HEK293 (cell line): Measurements from ENCODE around the gene LMNA.

Experiments used
- CTCF ChIP-seq: fragments of 450-650 bp; formaldehyde crosslinking; IDR thresholded peaks from 2 replicates; pipeline ENCODE4 v1.5.1; 2016; ENCODE audit warnings: missing biosample characterization, missing genetic modification characterization
- GLIS2 ChIP-seq: fragments of 450-650 bp; formaldehyde crosslinking; IDR thresholded peaks from 2 replicates; pipeline ENCODE4 v1.5.1; 2016; ENCODE audit warnings: missing biosample characterization, missing genetic modification characterization
- HIC1 ChIP-seq: fragments of 450-650 bp; formaldehyde crosslinking; IDR thresholded peaks from 2 replicates; pipeline ENCODE4 v1.5.1; 2016; ENCODE audit warnings: missing biosample characterization, missing genetic modification characterization
- IKZF3 ChIP-seq: fragments of 450-650 bp; IDR thresholded peaks from 2 replicates; pipeline ENCODE4 v1.5.0; 2018; ENCODE audit warnings: missing biosample characterization, mild to moderate bottlenecking, missing genetic modification characterization, moderate library complexity
- KLF17 ChIP-seq: fragments of 450-650 bp; formaldehyde crosslinking; IDR thresholded peaks from 2 replicates; pipeline ENCODE4 v1.5.1; 2016; ENCODE audit warnings: missing biosample characterization, missing genetic modification characterization
- KLF9 ChIP-seq: fragments of 450-650 bp; formaldehyde crosslinking; IDR thresholded peaks from 2 replicates; pipeline ENCODE4 v1.5.1; 2016; ENCODE audit warnings: missing biosample characterization, missing genetic modification characterization, low read depth
- OSR2 ChIP-seq: fragments of 450-650 bp; formaldehyde crosslinking; IDR thresholded peaks from 2 replicates; pipeline ENCODE4 v1.5.1; 2016; ENCODE audit warnings: missing biosample characterization, missing genetic modification characterization
- OVOL3 ChIP-seq: fragments of 450-650 bp; formaldehyde crosslinking; IDR thresholded peaks from 2 replicates; pipeline ENCODE4 v1.5.1; 2016; ENCODE audit warnings: missing biosample characterization, missing genetic modification characterization
- RBAK ChIP-seq: fragments of 450-650 bp; formaldehyde crosslinking; IDR thresholded peaks from 2 replicates; pipeline ENCODE4 v1.5.1; 2016; ENCODE audit warnings: missing biosample characterization, missing genetic modification characterization
- SP2 ChIP-seq: fragments of 450-650 bp; formaldehyde crosslinking; IDR thresholded peaks from 2 replicates; pipeline ENCODE4 v1.5.1; 2016; ENCODE audit warnings: missing biosample characterization, missing genetic modification characterization
- YY1 ChIP-seq: fragments of 450-650 bp; formaldehyde crosslinking; IDR thresholded peaks from 2 replicates; pipeline ENCODE4 v1.5.1; 2018; ENCODE audit warnings: missing biosample characterization, missing genetic modification characterization
- ZBTB10 ChIP-seq: fragments of 450-650 bp; formaldehyde crosslinking; IDR thresholded peaks from 2 replicates; pipeline ENCODE4 v1.5.1; 2016; ENCODE audit warnings: missing biosample characterization, missing genetic modification characterization
- ZBTB17 ChIP-seq: fragments of 450-650 bp; formaldehyde crosslinking; IDR thresholded peaks from 2 replicates; pipeline ENCODE4 v1.5.1; 2016; ENCODE audit warnings: missing biosample characterization, missing genetic modification characterization
- ZBTB20 ChIP-seq: fragments of 450-650 bp; formaldehyde crosslinking; IDR thresholded peaks from 2 replicates; pipeline ENCODE4 v1.5.1; 2016; ENCODE audit warnings: missing biosample characterization, missing genetic modification characterization
- ZBTB44 ChIP-seq: fragments of 450-650 bp; IDR thresholded peaks from 2 replicates; pipeline ENCODE4 v1.5.1; 2018; ENCODE audit warnings: missing biosample characterization, mild to moderate bottlenecking, missing genetic modification characterization
- ZFHX2 ChIP-seq: fragments of 450-650 bp; formaldehyde crosslinking; conservative IDR thresholded peaks from 2 replicates; pipeline ENCODE4 v1.5.1; 2016; ENCODE audit warnings: missing biosample characterization, missing genetic modification characterization
- ZIC2 ChIP-seq: fragments of 450-650 bp; formaldehyde crosslinking; IDR thresholded peaks from 2 replicates; pipeline ENCODE4 v1.5.1; 2016; ENCODE audit warnings: missing biosample characterization, missing genetic modification characterization
- ZNF114 ChIP-seq: fragments of 450-650 bp; formaldehyde crosslinking; IDR thresholded peaks from 2 replicates; pipeline ENCODE4 v1.5.0; 2017; ENCODE audit warnings: missing biosample characterization, missing genetic modification characterization
- ZNF121 ChIP-seq: fragments of 450-650 bp; formaldehyde crosslinking; IDR thresholded peaks from 2 replicates; pipeline ENCODE4 v1.5.1; 2016; ENCODE audit warnings: missing biosample characterization, missing genetic modification characterization
- ZNF138 ChIP-seq: fragments of 450-650 bp; formaldehyde crosslinking; IDR thresholded peaks from 2 replicates; pipeline ENCODE4 v1.5.1; 2016; ENCODE audit warnings: missing biosample characterization, missing genetic modification characterization, borderline replicate concordance
- ZNF274 ChIP-seq, 2 experiments: fragments of 200-500 bp in 1 of 2; fragments of 450-650 bp in 1 of 2; sonication (Bioruptor generic) in 1 of 2; formaldehyde crosslinking in 1 of 2; IDR thresholded peaks; 2 replicates each; pipeline versions ENCODE4 v1.5.1 to v1.6.1; 2014 to 2016; ENCODE audit warnings: borderline replicate concordance in 1 of 2, inconsistent platforms in 1 of 2, low read length in 1 of 2, missing biosample characterization in 1 of 2, missing genetic modification characterization in 1 of 2
- ZNF350 ChIP-seq: fragments of 450-650 bp; formaldehyde crosslinking; IDR thresholded peaks from 2 replicates; pipeline ENCODE4 v1.5.0; 2017; ENCODE audit warnings: missing biosample characterization, mild to moderate bottlenecking, missing genetic modification characterization
- ZNF366 ChIP-seq: fragments of 450-650 bp; formaldehyde crosslinking; conservative IDR thresholded peaks from 2 replicates; pipeline ENCODE4 v1.5.1; 2016; ENCODE audit warnings: missing biosample characterization, missing genetic modification characterization
- ZNF37A ChIP-seq: fragments of 450-650 bp; IDR thresholded peaks from 2 replicates; pipeline ENCODE4 v1.5.1; 2018; ENCODE audit warnings: missing biosample characterization, missing genetic modification characterization
- ZNF48 ChIP-seq: fragments of 450-650 bp; formaldehyde crosslinking; IDR thresholded peaks from 2 replicates; pipeline ENCODE4 v1.5.1; 2016; ENCODE audit warnings: missing biosample characterization, missing genetic modification characterization
- ZNF521 ChIP-seq: fragments of 450-650 bp; formaldehyde crosslinking; IDR thresholded peaks from 2 replicates; pipeline ENCODE4 v1.5.1; 2017; ENCODE audit warnings: missing biosample characterization, mild to moderate bottlenecking, missing genetic modification characterization
- ZNF560 ChIP-seq: fragments of 450-650 bp; formaldehyde crosslinking; IDR thresholded peaks from 2 replicates; pipeline ENCODE4 v1.5.1; 2017; ENCODE audit warnings: missing biosample characterization, missing genetic modification characterization, borderline replicate concordance
- ZNF571 ChIP-seq: fragments of 450-650 bp; formaldehyde crosslinking; IDR thresholded peaks from 2 replicates; pipeline ENCODE4 v1.5.0; 2017; ENCODE audit warnings: missing biosample characterization, missing genetic modification characterization
- ZNF600 ChIP-seq: fragments of 450-650 bp; formaldehyde crosslinking; IDR thresholded peaks from 2 replicates; pipeline ENCODE4 v1.5.1; 2016; ENCODE audit warnings: missing biosample characterization, missing genetic modification characterization
- ZNF677 ChIP-seq: fragments of 450-650 bp; IDR thresholded peaks from 2 replicates; pipeline ENCODE4 v1.5.0; 2018; ENCODE audit warnings: missing biosample characterization, mild to moderate bottlenecking, missing genetic modification characterization, moderate library complexity
- ZNF830 ChIP-seq: fragments of 450-650 bp; IDR thresholded peaks from 2 replicates; pipeline ENCODE4 v1.5.0; 2018; ENCODE audit warnings: missing biosample characterization, missing genetic modification characterization, low read depth, mild to moderate bottlenecking, moderate library complexity
- ZNF843 ChIP-seq: fragments of 450-650 bp; formaldehyde crosslinking; IDR thresholded peaks from 2 replicates; pipeline ENCODE4 v1.5.1; 2016; ENCODE audit warnings: missing biosample characterization, missing genetic modification characterization

The LMNA gene

GRCh38 chr1:156081180-156081916 lies 33.2 kb upstream of the LMNA start (continued):
- TF ChIP-seq ZNF274 (IDR thresholded peaks at IDR 0.05; ENCODE audit: low read length), result no peak
- no peak for TF ChIP-seq ZNF274 (tag by site-specific recombination; IDR thresholded peaks at IDR 0.05; ENCODE audit: borderline replicate concordance)
- no peak for TF ChIP-seq ZNF366 (tag by site-specific recombination)
- no peak for TF ChIP-seq OVOL3 (tag by site-specific recombination)
- TF ChIP-seq ZNF830, result no peak
- no peak for TF ChIP-seq ZBTB44 (tag by site-specific recombination)
- TF ChIP-seq IKZF3 (tag by site-specific recombination), result peak; percentile 54; the same call in 1 of the 2 replicates
- no peak for TF ChIP-seq RBAK (tag by site-specific recombination)
- no peak for TF ChIP-seq ZNF350
- TF ChIP-seq ZNF521 (tag by site-specific recombination), result no peak
- no peak for TF ChIP-seq KLF17 (tag by site-specific recombination)
- no peak for TF ChIP-seq SP2 (tag by site-specific recombination)
- TF ChIP-seq OSR2, result no peak
- TF ChIP-seq ZBTB10 (tag by site-specific recombination), result peak; percentile 66
- no peak for TF ChIP-seq ZNF48
- peak; percentile 75; the same call in 1 of the 2 replicates for TF ChIP-seq ZBTB20 (tag by site-specific recombination)
- no peak for TF ChIP-seq ZNF138 (tag by site-specific recombination)
- TF ChIP-seq ZNF560 (tag by site-specific recombination), result no peak
- TF ChIP-seq ZNF677 (tag by site-specific recombination), result no peak
- no peak for TF ChIP-seq ZNF37A (tag by site-specific recombination)
- TF ChIP-seq ZBTB17 (tag by site-specific recombination), result 0 out of 2 replicates have a peak, but pooled peaks have one; percentile 29
- no peak; the same call in 1 of the 2 replicates for TF ChIP-seq KLF9 (tag by site-specific recombination)
- TF ChIP-seq ZFHX2 (tag by site-specific recombination), result peak; percentile 65
- TF ChIP-seq CTCF, result no peak
- no peak; the same call in 1 of the 2 replicates for TF ChIP-seq ZIC2 (tag by site-specific recombination)
- TF ChIP-seq HIC1 (tag by site-specific recombination), result peak; percentile 54; the same call in 1 of the 2 replicates
- TF ChIP-seq ZNF114 (tag by site-specific recombination), result no peak
- TF ChIP-seq YY1 (tag by site-specific recombination), result no peak
- TF ChIP-seq ZNF571, result no peak
- TF ChIP-seq ZNF600 (tag by site-specific recombination), result 0 out of 2 replicates have a peak, but pooled peaks have one; percentile 10
- TF ChIP-seq GLIS2 (tag by site-specific recombination), result peak; percentile 71
- peak; percentile 86 for TF ChIP-seq ZNF121 (tag by site-specific recombination)
- TF ChIP-seq ZNF843 (tag by site-specific recombination), result no peak
